Stimulated activated CD8-positive, alpha-beta memory T cell treated with anti-CD3 and anti-CD28 coated beads, Interleukin-4, amount 100 ng/mL, for 24 hours (primary cell): Measurements from ENCODE around the gene TP53AIP1.

Source experiments
- DNase-seq: peaks from one replicate; pipeline ENCODE4 v3.0.0-alpha.2; 2020; ENCODE audit warnings: low read depth

The TP53AIP1 gene

GRCh38 chr11:128905345-128906184 is 37.1 kb downstream of the TP53AIP1 start:
- peak; percentile 14 for DNase-seq

GRCh38 chr11:128904656-128905344 is 37.9 kb downstream of the TP53AIP1 start:
- DNase-seq: no peak

GRCh38 chr11:128904303-128904655 is 38.4 kb downstream of the TP53AIP1 start:
- DNase-seq: no peak

GRCh38 chr11:128903248-128904061 is 39.2 kb downstream of the TP53AIP1 start:
- DNase-seq: no peak

GRCh38 chr11:128902515-128903066 is 40.1 kb downstream of the TP53AIP1 start:
- DNase-seq: no peak

GRCh38 chr11:128901653-128902514 is 40.8 kb downstream of the TP53AIP1 start:
- no peak for DNase-seq

- no peak for DNase-seq
Measured at GRCh38 chr11:128900468-128900867, 42.2 kb downstream of the TP53AIP1 start.

- DNase-seq: no peak
Measured at GRCh38 chr11:128898580-128899344, 43.9 kb downstream of the TP53AIP1 start.

- no peak for DNase-seq
Measured at GRCh38 chr11:128897826-128898225, 44.8 kb downstream of the TP53AIP1 start.

GRCh38 chr11:128896356-128896755 is 46.3 kb downstream of the TP53AIP1 start:
- no peak for DNase-seq

GRCh38 chr11:128895526-128895925 is 47.1 kb downstream of the TP53AIP1 start:
- no peak for DNase-seq

- DNase-seq: no peak
Measured at GRCh38 chr11:128894685-128895084, 48.0 kb downstream of the TP53AIP1 start.

GRCh38 chr11:128894286-128894681 is 48.4 kb downstream of the TP53AIP1 start:
- DNase-seq: no peak

GRCh38 chr11:128893578-128894285 is 48.9 kb downstream of the TP53AIP1 start:
- no peak for DNase-seq

GRCh38 chr11:128892866-128893565 is 49.7 kb downstream of the TP53AIP1 start:
- DNase-seq: no peak

- DNase-seq: no peak
Measured at GRCh38 chr11:128891913-128892398, 50.7 kb downstream of the TP53AIP1 start.

GRCh38 chr11:128890543-128891368 is 51.9 kb downstream of the TP53AIP1 start, which contains the start of gene KCNJ5:
Gene KCNJ5 (plus strand): TSS chr11:128891356. CDS start chr11:128911274, 19,918 bp downstream.
- DNase-seq: no peak

GRCh38 chr11:128890216-128890542 is 52.5 kb downstream of the TP53AIP1 start:
- no peak for DNase-seq
